Right atrium auricular region (tissue), 2 donors: ENCODE data around the gene PIK3C3. TPM values are rescaled to one million over a fixed set of nuclear protein-coding genes. Genes with fewer than 3 reads are reported as not detected.

ENCODE experiments used
- DNase-seq: peaks from one replicate; pipeline ENCODE4 v3.0.0-alpha.2; 2019; ENCODE audit warnings: low spot score
- H3K27ac ChIP-seq, 2 donors: fragments of 200-600 bp; sonication (generic); 1 replicate in 1 of 2; 2 replicates in 1 of 2; pipeline ENCODE4 v1.5.1; 2016 to 2019
- H3K27me3 ChIP-seq, 2 donors: fragments of 200-600 bp; sonication (generic); one replicate each; pipeline versions ENCODE4 v1.5.1 to v1.6.0; 2017 to 2019
- H3K36me3 ChIP-seq: fragments of 200-600 bp; sonication (generic); one replicate; pipeline ENCODE4 v1.5.1; 2016
- H3K4me1 ChIP-seq, 2 donors: fragments of 200-600 bp; sonication (generic); one replicate each; pipeline versions ENCODE4 v1.5.1 to v1.6.0; 2017 to 2019
- H3K4me3 ChIP-seq, 2 donors: fragments of 200-600 bp; sonication (generic); 1 replicate in 1 of 2; 2 replicates in 1 of 2; pipeline ENCODE4 v1.5.1; 2017 to 2019; ENCODE audit warnings: mild to moderate bottlenecking in 1 of 2, moderate library complexity in 1 of 2
- H3K9me3 ChIP-seq, 2 donors: fragments of 200-600 bp; sonication (generic); one replicate each; pipeline ENCODE4 v1.5.1; 2019
- CTCF ChIP-seq, 2 donors: fragments of 200-600 bp; sonication (generic); IDR thresholded peaks; one replicate each; pipeline ENCODE4 v1.5.1; 2019; ENCODE audit warnings: antibody characterized with exemption in 2 of 2
- total RNA-seq, 2 donors: library from RNA; depleted of rRNA; stranded (reverse); fragments of >200 nt; gene quantifications; one replicate each; pipeline ENCODE4 v1.1.0, GENCODE V29; 2016

PIK3C3 gene
- total RNA-seq, 2 donors from 2014 or later: 17.9 to 32.2 TPM

GRCh38 chr18:41992066-41992465 is 37.0 kb downstream of the PIK3C3 start:
- no peaks in the 10 kb centered on the region for H3K4me1 ChIP-seq
- H3K36me3 ChIP-seq: peaks cover 10% of the 10 kb centered on the region
- no peaks in the 10 kb centered on the region for H3K9me3 ChIP-seq
- no peak overlapping the region for H3K4me3 ChIP-seq
- no peak for DNase-seq
- no peaks in the 10 kb centered on the region for H3K27me3 ChIP-seq
- no peak overlapping the region for H3K27ac ChIP-seq
- no peak for TF ChIP-seq CTCF (IDR thresholded peaks at IDR 0.05)

GRCh38 chr18:41992703-41993102 is 37.7 kb downstream of the PIK3C3 start:
- no peaks in the 10 kb centered on the region for H3K9me3 ChIP-seq
- DNase-seq: no peak
- no peaks in the 10 kb centered on the region for H3K4me1 ChIP-seq
- peaks cover 16% of the 10 kb centered on the region for H3K36me3 ChIP-seq
- H3K27ac ChIP-seq: no peak overlapping the region
- H3K4me3 ChIP-seq: no peak overlapping the region
- H3K27me3 ChIP-seq: no peaks in the 10 kb centered on the region
- TF ChIP-seq CTCF (IDR thresholded peaks at IDR 0.05): no peak

GRCh38 chr18:41993151-41993550 is 38.1 kb downstream of the PIK3C3 start:
- Histone ChIP-seq H3K36me3 (peaks cover 20% of the 10 kb centered on the region), H3K9me3 (no peaks in the 10 kb centered on the region), H3K4me1 (no peaks in the 10 kb centered on the region), H3K27me3 (no peaks in the 10 kb centered on the region), H3K4me3 (no peak overlapping the region), H3K27ac (no peak overlapping the region)
- no peak for TF ChIP-seq CTCF (IDR thresholded peaks at IDR 0.05)
- no peak for DNase-seq

- Histone ChIP-seq H3K4me3 (no peak overlapping the region), H3K27me3 (no peaks in the 10 kb centered on the region), H3K9me3 (no peaks in the 10 kb centered on the region), H3K27ac (no peak overlapping the region), H3K36me3 (peaks cover 41% of the 10 kb centered on the region), H3K4me1 (no peaks in the 10 kb centered on the region)
- DNase-seq: no peak
- TF ChIP-seq CTCF (IDR thresholded peaks at IDR 0.05): no peak
Measured at GRCh38 chr18:41996020-41996419, 41.0 kb downstream of the PIK3C3 start.

- Histone ChIP-seq H3K27me3 (no peaks in the 10 kb centered on the region), H3K4me3 (no peak overlapping the region), H3K4me1 (no peaks in the 10 kb centered on the region), H3K36me3 (peaks cover 52% of the 10 kb centered on the region), H3K9me3 (no peaks in the 10 kb centered on the region), H3K27ac (no peak overlapping the region)
- TF ChIP-seq CTCF (IDR thresholded peaks at IDR 0.05): no peak
- no peak for DNase-seq
Measured at GRCh38 chr18:41999751-42000150, 44.7 kb downstream of the PIK3C3 start.

GRCh38 chr18:42001801-42002200 is 46.8 kb downstream of the PIK3C3 start:
- no peak for TF ChIP-seq CTCF (IDR thresholded peaks at IDR 0.05)
- Histone ChIP-seq H3K4me3 (no peak overlapping the region), H3K4me1 (no peaks in the 10 kb centered on the region), H3K27me3 (no peaks in the 10 kb centered on the region), H3K36me3 (peaks cover 65% of the 10 kb centered on the region), H3K9me3 (no peaks in the 10 kb centered on the region), H3K27ac (no peak overlapping the region)
- no peak for DNase-seq
